DMS79 treated with DMSO at 0.1 percent for 48 hours (cell line): Measurements from ENCODE around the gene PDCL3.

ENCODE experiments used
- DNase-seq: peaks from one replicate; lab custom pipeline; 2025; lab: John Stamatoyannopoulos, UW

Gene PDCL3

DNA sequence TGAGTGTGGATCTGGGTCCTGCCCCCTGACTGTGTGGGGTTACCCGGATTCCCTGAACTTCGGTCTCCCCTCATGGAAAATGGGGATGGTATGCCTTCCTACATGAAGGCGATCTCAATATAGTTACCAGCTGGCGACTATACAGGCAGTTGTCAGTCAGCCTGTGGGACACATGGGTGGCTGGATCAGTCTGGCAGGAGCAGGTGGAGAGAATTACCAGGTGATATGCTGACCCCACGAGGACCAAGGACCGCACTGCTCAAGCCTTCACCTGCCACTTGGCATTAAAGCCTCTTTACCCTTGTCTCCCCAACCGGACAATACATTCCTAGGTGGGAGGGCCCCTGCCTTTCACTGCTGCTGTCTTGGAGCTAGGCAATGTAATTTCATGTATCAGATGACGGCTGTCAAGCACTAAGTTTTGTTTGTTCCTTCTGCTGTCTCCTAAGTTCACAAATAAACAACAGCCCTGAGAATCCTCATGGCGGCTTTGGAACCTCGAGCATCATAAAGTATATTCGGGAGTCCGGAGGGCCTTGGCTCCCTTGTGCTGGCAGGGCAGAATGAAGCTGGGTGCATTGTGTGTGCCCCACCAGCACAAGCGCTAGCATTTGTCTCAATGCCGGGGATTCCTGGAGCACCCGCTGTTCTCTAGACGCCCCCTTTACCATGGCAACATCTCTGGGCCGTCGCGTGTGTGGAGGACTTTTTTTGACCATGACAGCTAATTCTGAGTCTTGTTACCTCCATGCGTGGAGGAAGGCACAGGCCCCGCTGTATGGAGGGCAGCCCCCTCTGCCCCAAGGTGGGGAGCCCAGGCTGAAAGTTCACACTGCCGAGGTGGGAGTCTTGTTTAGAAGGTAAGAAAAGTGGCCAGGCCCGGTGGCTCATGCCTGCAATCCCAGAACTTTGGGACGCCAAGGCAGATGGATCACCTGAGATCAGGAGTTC lies 48.6 kb downstream of the PDCL3 start:
- no peak for DNase-seq

DNA sequence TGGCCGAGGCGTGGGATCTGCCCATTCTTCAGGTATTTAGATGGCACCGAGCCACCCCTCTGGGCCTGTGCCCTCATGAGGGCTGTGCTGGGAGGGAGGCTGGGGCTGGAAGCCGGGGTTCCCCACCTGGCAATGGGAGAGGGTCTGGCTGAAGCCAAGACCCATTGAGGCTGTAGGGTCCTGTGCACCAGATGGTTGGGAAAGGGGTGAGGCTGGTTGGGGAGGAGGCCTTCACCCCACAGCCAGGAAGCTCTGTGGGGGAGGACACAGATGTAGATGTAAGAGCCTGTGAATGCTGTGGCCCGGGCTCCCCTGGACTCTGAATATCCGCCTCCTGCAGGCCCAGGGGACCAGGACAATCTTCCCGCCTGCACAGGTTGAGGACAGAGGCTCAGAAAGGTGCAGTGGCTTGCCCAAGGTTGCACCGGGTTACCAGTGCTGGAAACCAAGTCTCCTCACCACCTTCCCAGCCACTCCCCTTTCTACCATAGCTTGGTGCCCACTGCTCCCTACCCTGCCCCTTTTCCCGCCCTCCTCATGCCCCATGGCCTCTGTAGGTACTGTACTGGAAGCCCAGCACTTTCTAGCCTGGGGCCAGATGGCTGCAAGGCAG lies 49.7 kb downstream of the PDCL3 start:
- no peak for DNase-seq

DNA sequence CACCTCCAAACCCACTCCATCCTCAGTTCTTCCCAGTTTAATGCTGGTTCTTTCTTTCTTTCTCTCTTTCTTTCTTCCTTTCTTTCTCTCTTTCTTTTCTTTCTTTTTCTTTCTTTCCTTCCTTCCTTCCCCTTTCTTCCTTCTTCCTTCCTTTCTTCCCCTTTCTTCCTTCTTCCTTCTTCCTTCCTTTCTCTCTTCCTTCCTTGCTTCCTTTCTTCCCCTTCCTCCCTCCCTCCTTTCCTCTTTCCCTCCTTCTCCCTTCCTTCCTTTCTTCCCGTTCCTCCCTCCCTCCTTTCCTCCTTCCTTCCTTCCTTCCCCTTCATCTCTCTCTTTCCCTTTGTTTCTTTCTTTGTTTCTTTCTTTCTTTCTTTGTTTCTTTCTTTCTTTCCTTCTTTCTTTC lies 50.9 kb downstream of the PDCL3 start:
- DNase-seq: no peak

DNA sequence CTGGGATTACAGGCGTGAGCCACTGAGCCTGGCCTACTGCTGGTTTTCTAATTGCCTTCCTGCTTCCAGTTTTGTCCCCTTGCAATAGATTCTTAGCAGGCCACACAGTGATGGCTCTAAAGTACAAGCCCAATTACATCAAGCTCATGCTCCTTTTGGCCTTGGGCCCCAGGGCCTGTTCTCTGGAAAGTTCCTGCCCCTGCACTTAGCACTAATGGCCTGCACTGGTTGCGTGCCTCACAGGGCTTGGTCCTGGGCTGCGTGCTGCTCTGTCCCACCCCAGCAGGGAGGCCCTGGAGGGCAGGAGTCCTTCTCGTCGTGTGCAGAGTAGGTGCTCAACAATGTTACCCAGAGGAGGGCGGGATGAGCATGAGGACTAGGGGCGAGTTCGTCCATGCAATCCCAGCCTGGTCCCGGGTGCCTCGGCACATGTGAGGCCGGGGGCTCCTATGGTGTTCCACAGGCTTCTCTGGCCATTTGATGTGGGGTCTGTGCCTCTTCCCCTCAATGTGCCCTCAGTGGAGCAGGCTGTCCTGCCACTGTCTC lies 51.7 kb downstream of the PDCL3 start:
- DNase-seq: no peak

DNA sequence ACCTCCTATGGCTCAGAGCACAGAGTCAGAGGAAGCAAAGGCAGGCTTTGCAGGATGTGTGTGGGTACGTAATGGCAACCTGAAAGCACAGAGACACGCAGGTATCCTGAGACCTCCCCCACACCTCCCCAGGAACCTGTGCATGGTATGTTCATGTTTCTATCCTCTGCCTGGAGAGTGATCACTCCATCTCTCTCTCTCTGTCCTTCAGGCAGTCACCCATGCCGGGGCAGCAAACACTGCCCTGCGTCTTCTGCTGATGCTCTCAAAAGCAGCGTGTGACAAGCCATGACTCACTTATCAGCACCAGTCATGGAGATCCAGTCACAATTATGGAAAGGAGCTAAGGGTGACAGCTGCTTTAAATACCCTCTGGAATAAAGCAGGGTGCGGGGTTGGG lies 52.7 kb downstream of the PDCL3 start:
- DNase-seq: no peak

DNA sequence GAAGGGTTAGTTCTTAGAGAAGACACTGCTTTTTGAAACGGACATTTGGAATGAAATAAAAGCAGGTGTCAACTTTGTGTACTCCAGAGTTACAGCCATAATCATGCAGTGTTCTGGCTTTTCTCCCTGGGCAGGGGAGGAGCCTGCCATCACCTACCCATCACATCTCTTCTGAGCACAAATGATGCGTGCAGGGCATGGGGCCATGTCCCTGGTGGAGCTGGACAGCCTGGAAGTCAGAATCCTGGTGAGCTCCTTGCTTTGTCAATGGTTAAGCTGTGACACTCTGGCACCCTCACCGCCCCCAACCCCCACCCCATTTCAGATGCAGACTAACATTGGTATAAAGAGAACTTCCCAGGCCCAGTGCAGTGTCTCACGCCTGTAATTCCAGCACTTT lies 53.1 kb downstream of the PDCL3 start:
- no peak for DNase-seq

DNA sequence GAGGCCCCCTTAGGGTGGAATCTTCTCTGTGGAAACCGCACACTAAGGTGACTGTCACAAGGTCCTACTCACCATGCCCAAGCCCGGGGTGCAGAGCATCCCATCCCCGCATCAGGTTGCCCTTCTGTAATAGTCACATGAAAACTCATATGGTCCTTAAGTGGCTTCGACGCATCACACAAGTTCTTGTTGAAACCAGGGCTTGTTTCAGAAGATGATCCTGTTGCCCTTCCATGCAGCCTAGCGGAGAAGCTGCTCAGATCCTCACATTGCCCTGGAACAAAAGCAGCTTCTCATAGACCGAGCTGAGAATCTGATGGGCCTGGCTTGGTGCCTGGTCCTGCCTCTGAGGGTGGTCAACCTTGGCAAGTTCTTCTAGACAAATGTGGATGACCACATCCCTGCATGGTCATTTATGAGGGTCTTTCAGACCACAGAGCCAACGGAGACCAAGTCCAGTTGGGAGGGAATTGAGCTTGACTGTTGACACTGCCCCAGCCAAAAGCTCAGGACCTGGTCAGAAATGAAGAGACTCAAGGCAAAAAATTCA lies 54.1 kb downstream of the PDCL3 start:
- DNase-seq: no peak

DNA sequence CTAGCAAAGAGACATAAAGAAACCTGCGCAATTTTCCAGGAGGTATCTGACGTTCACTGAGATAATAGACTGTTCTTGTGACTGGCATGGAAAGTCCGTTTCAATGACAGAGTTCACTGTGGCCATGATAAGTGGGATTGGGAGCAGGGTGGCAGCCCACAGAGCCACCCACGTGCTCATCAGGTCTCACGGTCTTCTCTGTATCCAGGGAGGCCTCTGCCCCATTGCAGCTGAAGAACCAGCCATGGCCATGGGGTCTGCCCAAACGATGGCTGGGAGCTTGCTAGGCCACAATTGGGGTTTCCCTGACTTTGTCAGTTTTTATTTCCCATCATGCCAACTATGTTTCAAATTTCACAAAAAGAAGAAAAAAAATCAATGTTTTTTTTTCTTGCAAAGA lies 57.2 kb downstream of the PDCL3 start:
- no peak for DNase-seq

DNA sequence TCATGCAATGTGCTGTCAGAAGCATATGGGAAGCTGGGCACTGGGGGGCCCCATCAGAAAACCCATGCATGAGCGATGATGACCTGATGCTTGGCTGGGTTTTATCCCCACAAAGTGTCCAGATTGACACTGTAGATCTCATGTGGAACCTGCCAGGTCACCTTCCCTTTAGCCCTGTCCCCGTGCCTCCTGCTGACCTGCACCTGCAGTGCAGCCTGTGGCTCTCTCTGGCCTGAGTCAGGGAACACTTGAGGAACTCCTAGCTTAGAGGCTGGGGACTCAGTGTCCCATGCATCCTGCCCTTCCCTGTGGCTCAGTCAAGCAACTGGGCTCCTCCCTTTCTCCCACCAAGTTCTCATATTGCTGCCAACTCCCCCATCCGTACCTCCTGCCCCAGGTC lies 57.7 kb downstream of the PDCL3 start:
- DNase-seq: no peak

DNA sequence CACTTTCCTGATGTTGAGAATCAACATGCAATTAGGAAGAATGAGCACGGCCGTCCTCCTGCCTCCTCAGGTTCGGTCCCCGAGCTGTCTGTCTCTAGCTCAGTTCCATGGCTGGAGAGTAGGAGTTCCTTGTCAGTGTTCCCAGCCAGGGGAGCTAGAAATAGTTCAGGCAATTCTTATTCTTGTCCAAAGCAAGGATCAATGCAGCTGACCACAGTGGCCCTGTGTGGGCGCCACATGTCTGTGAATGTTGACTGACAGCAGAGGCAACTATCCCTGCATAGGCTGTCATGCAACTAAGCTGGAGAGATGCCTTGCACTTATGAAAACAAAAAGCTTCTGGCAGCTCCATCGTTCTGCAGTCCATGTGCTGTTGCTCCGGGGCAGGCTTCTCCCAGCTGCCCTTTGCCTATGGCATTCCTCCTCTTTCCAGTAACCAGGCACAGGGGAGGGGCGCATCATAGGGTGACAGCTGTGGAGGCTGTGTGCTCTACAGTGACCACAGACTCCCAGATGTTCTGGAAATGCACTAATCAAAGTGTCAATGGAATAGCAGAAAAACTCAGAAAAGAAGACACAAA lies 58.7 kb downstream of the PDCL3 start:
- DNase-seq: no peak

DNA sequence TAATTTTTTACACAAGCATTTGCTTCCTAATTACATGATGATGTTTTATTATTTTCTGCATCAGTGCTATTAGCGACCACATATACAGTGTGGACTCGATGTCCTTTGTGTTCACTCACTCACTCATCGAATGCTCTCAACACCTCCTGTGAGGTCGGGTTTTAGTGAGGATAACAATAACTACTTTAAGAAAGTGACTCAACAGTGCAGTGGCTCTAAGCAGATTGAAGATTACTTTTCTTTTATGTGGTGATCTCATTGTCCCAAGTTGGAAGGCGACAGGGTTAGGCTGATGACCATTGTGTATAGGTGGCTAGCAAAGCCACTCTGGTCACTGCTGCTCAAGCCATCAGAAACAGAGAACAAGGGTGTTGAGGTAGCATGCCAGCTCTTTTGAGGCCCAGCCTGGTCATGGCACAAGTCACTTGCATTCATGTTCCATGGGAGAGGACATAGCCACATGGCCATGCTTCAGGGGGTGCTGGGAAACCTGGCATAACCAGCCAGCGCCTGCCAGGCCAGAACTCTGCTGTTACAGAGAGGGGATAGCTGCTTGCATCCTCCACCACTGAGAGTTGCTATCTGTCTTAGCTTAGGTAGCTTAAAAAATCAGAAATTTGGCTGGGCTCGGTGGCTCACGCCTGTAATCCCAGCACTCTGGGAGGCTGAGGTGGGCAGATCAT lies 60.4 kb downstream of the PDCL3 start:
- DNase-seq: no peak

DNA sequence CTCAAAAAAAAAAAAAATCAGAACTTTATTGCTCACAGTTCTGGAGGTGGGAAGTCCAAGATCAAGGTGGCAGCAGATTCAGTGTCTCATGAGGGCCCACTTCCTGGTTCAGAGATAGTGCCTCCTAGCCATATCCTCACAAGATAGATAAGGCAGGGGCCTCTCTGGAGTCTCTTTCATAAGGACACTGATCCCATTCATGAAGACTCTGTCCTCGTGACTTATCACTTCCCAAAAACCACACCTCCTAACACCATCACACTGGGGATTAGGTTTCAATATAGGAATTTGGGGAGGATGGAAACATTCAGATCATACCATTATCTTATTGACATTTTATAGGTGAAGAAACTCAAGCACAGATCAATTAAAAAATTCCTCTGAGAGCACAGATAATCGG lies 61.1 kb downstream of the PDCL3 start:
- DNase-seq: no peak

DNA sequence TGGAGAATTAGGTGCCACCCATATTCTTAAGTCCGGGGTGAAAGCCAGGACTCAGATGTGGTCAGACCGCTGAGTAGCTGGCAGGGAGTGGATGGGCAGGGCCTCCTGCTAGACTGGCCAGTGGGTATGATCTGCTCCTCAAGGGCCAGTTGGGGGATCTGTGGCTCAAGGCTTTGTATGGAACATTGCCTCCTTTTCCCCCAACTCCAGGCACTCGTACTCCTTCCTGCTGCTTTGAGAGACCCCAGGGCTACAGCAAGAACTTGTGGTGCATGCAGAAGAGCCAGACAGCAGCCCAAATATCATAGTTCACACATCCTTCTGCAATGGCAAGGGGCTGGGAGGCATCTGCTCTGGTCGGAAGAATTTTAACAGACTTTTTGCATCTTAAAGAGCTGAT lies 61.7 kb downstream of the PDCL3 start:
- no peak for DNase-seq

DNA sequence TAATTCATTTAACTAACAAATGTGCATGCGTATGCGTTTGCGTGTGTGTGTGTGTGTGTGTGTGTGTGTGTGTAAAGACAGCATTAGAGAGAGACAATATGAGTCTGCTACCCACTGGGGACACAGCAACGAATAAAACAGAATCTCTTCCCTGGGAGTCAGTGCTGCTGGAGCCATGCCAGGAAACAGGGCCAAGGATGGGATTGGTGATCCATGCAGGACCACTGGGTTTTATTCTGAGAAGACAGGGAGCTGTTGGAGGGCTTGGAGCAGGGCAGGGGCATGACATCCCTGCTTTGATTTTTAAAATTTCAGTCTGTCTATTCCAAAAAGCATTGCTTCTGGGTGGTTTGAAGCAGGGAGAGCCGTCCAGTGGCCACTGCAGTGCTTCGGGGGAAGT lies 62.9 kb downstream of the PDCL3 start:
- peak; percentile 12 for DNase-seq
